ENCODE results near the gene INSC. TPM values are rescaled to one million over a fixed set of nuclear protein-coding genes. Genes with fewer than 3 reads are reported as not detected.

Gene INSC
- polyA plus RNA-seq, 1 donor, result 0.77 TPM

- DNase-seq, result no peak
Observed at GRCh38 chr11:15189641-15190365, 75.1 kb downstream of the INSC start.

- no peak for DNase-seq
Observed at GRCh38 chr11:15190611-15191010, 75.9 kb downstream of the INSC start.

- DNase-seq, result no peak
Observed at GRCh38 chr11:15192005-15192556, 77.4 kb downstream of the INSC start.

- no peak for DNase-seq
Observed at GRCh38 chr11:15194671-15195415, 80.1 kb downstream of the INSC start.

GRCh38 chr11:15195454-15196200 is 80.9 kb downstream of the INSC start:
- DNase-seq, result no peak

- DNase-seq, result no peak
Observed at GRCh38 chr11:15196704-15197103, 82.0 kb downstream of the INSC start.

GRCh38 chr11:15197696-15198095 is 83.0 kb downstream of the INSC start:
- peak; percentile 45 for DNase-seq

GRCh38 chr11:15198284-15198683 is 83.6 kb downstream of the INSC start:
- no peak for DNase-seq

- DNase-seq, result no peak
Observed at GRCh38 chr11:15199693-15200092, 85.0 kb downstream of the INSC start.

GRCh38 chr11:15200696-15201095 is 86.0 kb downstream of the INSC start:
- DNase-seq, result no peak

GRCh38 chr11:15201586-15201985 is 86.9 kb downstream of the INSC start:
- DNase-seq, result no peak

- DNase-seq, result no peak
Observed at GRCh38 chr11:15202626-15203025, 87.9 kb downstream of the INSC start.

- DNase-seq, result no peak
Observed at GRCh38 chr11:15204711-15205110, 90.0 kb downstream of the INSC start.

GRCh38 chr11:15206791-15207190 is 92.1 kb downstream of the INSC start:
- DNase-seq, result no peak

- DNase-seq, result peak; percentile 56
Observed at GRCh38 chr11:15208378-15209222, 93.9 kb downstream of the INSC start.

GRCh38 chr11:15212876-15213275 is 98.2 kb downstream of the INSC start:
- no peak for DNase-seq

GRCh38 chr11:15213471-15214231 is 98.9 kb downstream of the INSC start:
- DNase-seq, result no peak

- no peak for DNase-seq
Observed at GRCh38 chr11:15215005-15215404, 100.3 kb downstream of the INSC start.

GRCh38 chr11:15216678-15217077 is 102.0 kb downstream of the INSC start:
- no peak for DNase-seq

- no peak for DNase-seq
Observed at GRCh38 chr11:15217416-15217815, 102.7 kb downstream of the INSC start.

GRCh38 chr11:15222777-15223176 is 108.1 kb downstream of the INSC start:
- no peak for DNase-seq
